ENCODE measurements around the gene KLF12. TPM values are rescaled to one million over a fixed set of nuclear protein-coding genes. Genes with fewer than 3 reads are reported as not detected.

The KLF12 gene
- total RNA-seq, 1 experiment from 2014 or later = 8.5 TPM

DNA sequence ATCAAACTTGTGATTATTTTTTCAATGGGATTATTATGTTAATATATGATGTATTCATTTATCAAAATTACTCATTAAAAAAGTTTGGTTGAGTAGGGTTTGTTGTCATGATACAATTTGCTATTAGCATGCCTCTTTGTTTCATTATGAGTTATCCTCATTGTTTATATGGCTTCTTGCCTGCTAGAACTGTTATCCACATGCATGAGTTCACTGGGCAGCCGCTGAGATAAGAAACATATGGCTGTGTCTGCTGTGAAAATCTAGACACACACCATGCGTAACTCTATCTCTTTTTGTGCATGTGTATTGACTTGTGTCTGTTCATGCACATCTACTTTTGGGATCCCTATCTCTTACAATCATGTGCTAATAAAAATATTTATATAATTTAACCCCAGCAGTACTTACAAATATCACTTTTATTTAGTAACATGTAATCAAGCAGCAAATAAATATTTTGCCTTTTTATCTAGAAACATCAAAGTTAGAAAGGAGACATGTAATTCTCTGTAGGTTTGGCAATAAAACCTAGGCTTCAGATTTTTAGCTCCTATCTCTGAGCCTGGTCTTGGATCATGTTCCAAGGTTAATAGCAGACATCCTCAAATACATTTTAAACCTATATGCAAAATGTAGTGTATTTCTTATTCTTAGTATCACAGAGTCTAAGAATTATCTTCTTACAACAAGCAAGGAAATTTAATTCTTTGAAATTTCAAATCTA lies 11.2 kb upstream of the KLF12 start (continued):
- TF ChIP-seq, protein P1, sequence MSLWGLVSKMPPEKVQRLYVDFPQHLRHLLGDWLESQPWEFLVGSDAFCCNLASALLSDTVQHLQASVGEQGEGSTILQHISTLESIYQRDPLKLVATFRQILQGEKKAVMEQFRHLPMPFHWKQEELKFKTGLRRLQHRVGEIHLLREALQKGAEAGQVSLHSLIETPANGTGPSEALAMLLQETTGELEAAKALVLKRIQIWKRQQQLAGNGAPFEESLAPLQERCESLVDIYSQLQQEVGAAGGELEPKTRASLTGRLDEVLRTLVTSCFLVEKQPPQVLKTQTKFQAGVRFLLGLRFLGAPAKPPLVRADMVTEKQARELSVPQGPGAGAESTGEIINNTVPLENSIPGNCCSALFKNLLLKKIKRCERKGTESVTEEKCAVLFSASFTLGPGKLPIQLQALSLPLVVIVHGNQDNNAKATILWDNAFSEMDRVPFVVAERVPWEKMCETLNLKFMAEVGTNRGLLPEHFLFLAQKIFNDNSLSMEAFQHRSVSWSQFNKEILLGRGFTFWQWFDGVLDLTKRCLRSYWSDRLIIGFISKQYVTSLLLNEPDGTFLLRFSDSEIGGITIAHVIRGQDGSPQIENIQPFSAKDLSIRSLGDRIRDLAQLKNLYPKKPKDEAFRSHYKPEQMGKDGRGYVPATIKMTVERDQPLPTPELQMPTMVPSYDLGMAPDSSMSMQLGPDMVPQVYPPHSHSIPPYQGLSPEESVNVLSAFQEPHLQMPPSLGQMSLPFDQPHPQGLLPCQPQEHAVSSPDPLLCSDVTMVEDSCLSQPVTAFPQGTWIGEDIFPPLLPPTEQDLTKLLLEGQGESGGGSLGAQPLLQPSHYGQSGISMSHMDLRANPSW (CRISPR knock-in tag; conservative IDR thresholded peaks at IDR 0.05; ENCODE audit: low read depth) = no peak
- TF ChIP-seq, protein P2, sequence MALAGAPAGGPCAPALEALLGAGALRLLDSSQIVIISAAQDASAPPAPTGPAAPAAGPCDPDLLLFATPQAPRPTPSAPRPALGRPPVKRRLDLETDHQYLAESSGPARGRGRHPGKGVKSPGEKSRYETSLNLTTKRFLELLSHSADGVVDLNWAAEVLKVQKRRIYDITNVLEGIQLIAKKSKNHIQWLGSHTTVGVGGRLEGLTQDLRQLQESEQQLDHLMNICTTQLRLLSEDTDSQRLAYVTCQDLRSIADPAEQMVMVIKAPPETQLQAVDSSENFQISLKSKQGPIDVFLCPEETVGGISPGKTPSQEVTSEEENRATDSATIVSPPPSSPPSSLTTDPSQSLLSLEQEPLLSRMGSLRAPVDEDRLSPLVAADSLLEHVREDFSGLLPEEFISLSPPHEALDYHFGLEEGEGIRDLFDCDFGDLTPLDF (CRISPR knock-in tag; IDR thresholded peaks at IDR 0.05) = no peak
- TF ChIP-seq TEAD1 (CRISPR knock-in tag; IDR thresholded peaks at IDR 0.05) = no peak
- TF ChIP-seq, protein P3, sequence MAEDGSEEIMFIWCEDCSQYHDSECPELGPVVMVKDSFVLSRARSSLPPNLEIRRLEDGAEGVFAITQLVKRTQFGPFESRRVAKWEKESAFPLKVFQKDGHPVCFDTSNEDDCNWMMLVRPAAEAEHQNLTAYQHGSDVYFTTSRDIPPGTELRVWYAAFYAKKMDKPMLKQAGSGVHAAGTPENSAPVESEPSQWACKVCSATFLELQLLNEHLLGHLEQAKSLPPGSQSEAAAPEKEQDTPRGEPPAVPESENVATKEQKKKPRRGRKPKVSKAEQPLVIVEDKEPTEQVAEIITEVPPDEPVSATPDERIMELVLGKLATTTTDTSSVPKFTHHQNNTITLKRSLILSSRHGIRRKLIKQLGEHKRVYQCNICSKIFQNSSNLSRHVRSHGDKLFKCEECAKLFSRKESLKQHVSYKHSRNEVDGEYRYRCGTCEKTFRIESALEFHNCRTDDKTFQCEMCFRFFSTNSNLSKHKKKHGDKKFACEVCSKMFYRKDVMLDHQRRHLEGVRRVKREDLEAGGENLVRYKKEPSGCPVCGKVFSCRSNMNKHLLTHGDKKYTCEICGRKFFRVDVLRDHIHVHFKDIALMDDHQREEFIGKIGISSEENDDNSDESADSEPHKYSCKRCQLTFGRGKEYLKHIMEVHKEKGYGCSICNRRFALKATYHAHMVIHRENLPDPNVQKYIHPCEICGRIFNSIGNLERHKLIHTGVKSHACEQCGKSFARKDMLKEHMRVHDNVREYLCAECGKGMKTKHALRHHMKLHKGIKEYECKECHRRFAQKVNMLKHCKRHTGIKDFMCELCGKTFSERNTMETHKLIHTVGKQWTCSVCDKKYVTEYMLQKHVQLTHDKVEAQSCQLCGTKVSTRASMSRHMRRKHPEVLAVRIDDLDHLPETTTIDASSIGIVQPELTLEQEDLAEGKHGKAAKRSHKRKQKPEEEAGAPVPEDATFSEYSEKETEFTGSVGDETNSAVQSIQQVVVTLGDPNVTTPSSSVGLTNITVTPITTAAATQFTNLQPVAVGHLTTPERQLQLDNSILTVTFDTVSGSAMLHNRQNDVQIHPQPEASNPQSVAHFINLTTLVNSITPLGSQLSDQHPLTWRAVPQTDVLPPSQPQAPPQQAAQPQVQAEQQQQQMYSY (CRISPR knock-in tag; IDR thresholded peaks at IDR 0.05) = no peak
- TF ChIP-seq ZMAT4 (CRISPR knock-in tag; IDR thresholded peaks at IDR 0.05) = no peak
- no peak for TF ChIP-seq TEAD4 (CRISPR knock-in tag; IDR thresholded peaks at IDR 0.05)

- CTCF ChIA-PET = no interaction called here
- Mint-ChIP-seq H3K27ac (no peak overlapping the region), H3K27me3 (ENCODE audit: low read depth) (no peaks in the 10 kb centered on the region), H3K36me3 (no peaks in the 10 kb centered on the region), H3K4me1 (peaks cover 9% of the 10 kb centered on the region), H3K4me3 (no peak overlapping the region), H3K9me3 (no peaks in the 10 kb centered on the region)
- no peak for ATAC-seq
- no peak for TF ChIP-seq HMGXB4 (CRISPR knock-in tag; IDR thresholded peaks at IDR 0.05)
- TF ChIP-seq, protein P4, sequence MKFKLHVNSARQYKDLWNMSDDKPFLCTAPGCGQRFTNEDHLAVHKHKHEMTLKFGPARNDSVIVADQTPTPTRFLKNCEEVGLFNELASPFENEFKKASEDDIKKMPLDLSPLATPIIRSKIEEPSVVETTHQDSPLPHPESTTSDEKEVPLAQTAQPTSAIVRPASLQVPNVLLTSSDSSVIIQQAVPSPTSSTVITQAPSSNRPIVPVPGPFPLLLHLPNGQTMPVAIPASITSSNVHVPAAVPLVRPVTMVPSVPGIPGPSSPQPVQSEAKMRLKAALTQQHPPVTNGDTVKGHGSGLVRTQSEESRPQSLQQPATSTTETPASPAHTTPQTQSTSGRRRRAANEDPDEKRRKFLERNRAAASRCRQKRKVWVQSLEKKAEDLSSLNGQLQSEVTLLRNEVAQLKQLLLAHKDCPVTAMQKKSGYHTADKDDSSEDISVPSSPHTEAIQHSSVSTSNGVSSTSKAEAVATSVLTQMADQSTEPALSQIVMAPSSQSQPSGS (CRISPR knock-in tag; IDR thresholded peaks at IDR 0.05; ENCODE audit: borderline replicate concordance, low read depth) = no peak
- TF ChIP-seq MYBL2 (CRISPR knock-in tag; IDR thresholded peaks at IDR 0.05) = no peak
- no peak for TF ChIP-seq SOX15 (CRISPR knock-in tag; IDR thresholded peaks at IDR 0.05)
- TF ChIP-seq, protein P2 (CRISPR knock-in tag; IDR thresholded peaks at IDR 0.05) = no peak
- TF ChIP-seq ZNF512 (CRISPR knock-in tag; IDR thresholded peaks at IDR 0.05; ENCODE audit: borderline replicate concordance) = no peak
- no peak for TF ChIP-seq GABPB1 (CRISPR knock-in tag; IDR thresholded peaks at IDR 0.05)
- TF ChIP-seq, protein P5, sequence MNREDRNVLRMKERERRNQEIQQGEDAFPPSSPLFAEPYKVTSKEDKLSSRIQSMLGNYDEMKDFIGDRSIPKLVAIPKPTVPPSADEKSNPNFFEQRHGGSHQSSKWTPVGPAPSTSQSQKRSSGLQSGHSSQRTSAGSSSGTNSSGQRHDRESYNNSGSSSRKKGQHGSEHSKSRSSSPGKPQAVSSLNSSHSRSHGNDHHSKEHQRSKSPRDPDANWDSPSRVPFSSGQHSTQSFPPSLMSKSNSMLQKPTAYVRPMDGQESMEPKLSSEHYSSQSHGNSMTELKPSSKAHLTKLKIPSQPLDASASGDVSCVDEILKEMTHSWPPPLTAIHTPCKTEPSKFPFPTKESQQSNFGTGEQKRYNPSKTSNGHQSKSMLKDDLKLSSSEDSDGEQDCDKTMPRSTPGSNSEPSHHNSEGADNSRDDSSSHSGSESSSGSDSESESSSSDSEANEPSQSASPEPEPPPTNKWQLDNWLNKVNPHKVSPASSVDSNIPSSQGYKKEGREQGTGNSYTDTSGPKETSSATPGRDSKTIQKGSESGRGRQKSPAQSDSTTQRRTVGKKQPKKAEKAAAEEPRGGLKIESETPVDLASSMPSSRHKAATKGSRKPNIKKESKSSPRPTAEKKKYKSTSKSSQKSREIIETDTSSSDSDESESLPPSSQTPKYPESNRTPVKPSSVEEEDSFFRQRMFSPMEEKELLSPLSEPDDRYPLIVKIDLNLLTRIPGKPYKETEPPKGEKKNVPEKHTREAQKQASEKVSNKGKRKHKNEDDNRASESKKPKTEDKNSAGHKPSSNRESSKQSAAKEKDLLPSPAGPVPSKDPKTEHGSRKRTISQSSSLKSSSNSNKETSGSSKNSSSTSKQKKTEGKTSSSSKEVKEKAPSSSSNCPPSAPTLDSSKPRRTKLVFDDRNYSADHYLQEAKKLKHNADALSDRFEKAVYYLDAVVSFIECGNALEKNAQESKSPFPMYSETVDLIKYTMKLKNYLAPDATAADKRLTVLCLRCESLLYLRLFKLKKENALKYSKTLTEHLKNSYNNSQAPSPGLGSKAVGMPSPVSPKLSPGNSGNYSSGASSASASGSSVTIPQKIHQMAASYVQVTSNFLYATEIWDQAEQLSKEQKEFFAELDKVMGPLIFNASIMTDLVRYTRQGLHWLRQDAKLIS (CRISPR knock-in tag; IDR thresholded peaks at IDR 0.05; ENCODE audit: borderline replicate concordance) = no peak
- no peak for TF ChIP-seq SMAD4 (CRISPR knock-in tag; IDR thresholded peaks at IDR 0.05)
- TF ChIP-seq CDX4 (CRISPR knock-in tag; IDR thresholded peaks at IDR 0.05; ENCODE audit: borderline replicate concordance) = no peak
- POLR2A ChIA-PET = no interaction called here
- no peak for DNase-seq (ENCODE audit: low spot score)
Observed at GRCh38 chr13:74144269-74144668, 10.1 kb upstream of the KLF12 start.

All from WTC11 (cell line).